ENCODE measurements around the gene MSTO1. TPM values are rescaled to one million over a fixed set of nuclear protein-coding genes. Genes with fewer than 3 reads are reported as not detected.
"Not testable (repeated sequence)": the region's sequence is repeated elsewhere in the genome, so short reads cannot be mapped to it uniquely, and the experiment has no call there.

Gene MSTO1
- total RNA-seq, 2 experiments from 2014 or later, result 59.6 to 63.4 TPM

- H3K36me3 Mint-ChIP-seq; H3K9me3 Mint-ChIP-seq; H3K4me3 Mint-ChIP-seq; DNase-seq; H3K4me1 Mint-ChIP-seq (ENCODE audit: low read depth); H3K27me3 Mint-ChIP-seq; H3K27ac Mint-ChIP-seq; POLR2A ChIA-PET: not testable (repeated sequence)
- intact Hi-C loops (cut with micrococcal nuclease), result loop anchor here (10.0 kb wide), 2 partner anchors 266 to 316 kb away; partner anchors contain the start of genes CLK2, HCN3 and RUSC1
- CTCF ChIA-PET, result interaction anchor here (2.3 kb wide), 1 partner anchor 340 kb away, joined by 7 read pairs; no protein-coding TSS in a partner anchor
These were observed 19.3 kb upstream of the MSTO1 start for GRCh38 chr1:155590516-155591247.

GRCh38 chr1:155591770-155592169 lies 18.2 kb upstream of the MSTO1 start:
- Mint-ChIP-seq H3K9me3 (no peaks in the 10 kb centered on the region), H3K27ac (no peak overlapping the region), H3K4me3 (no peak overlapping the region), H3K36me3 (no peaks in the 10 kb centered on the region), H3K4me1 (ENCODE audit: low read depth) (no peaks in the 10 kb centered on the region), H3K27me3 (no peaks in the 10 kb centered on the region)
- DNase-seq, result no peak
- POLR2A ChIA-PET, result interaction anchor here (0.6 kb wide), 1 partner anchor 339 kb away, joined by 3 read pairs; no protein-coding TSS in a partner anchor
- CTCF ChIA-PET, result interaction anchor here (0.6 to 2.3 kb wide), 7 partner anchors 14 to 385 kb away, joined by 3 to 7 read pairs (median 4); no protein-coding TSS in a partner anchor
- intact Hi-C loops (cut with micrococcal nuclease), result loop anchor here (2.0 to 10.0 kb wide), 3 partner anchors 267 to 341 kb away; partner anchors contain the start of genes CLK2, HCN3 and RUSC1

GRCh38 chr1:155595877-155596474 lies 14.0 kb upstream of the MSTO1 start:
- not testable (repeated sequence) for H3K4me1 Mint-ChIP-seq (ENCODE audit: low read depth); DNase-seq

GRCh38 chr1:155596864-155597263 lies 13.2 kb upstream of the MSTO1 start:
- DNase-seq, result no peak
- H3K36me3 Mint-ChIP-seq, result no peaks in the 10 kb centered on the region
- no peaks in the 10 kb centered on the region for H3K27me3 Mint-ChIP-seq
- intact Hi-C loops (cut with micrococcal nuclease), result loop anchor here (10.0 kb wide), 2 partner anchors 272 to 322 kb away; partner anchors contain the start of genes CLK2, HCN3 and RUSC1
- ChIA-PET POLR2A (interaction anchor here (0.7 kb wide), 1 partner anchor 16 kb away, joined by 4 read pairs; no protein-coding TSS in a partner anchor), CTCF (interaction anchor here (0.7 to 2.4 kb wide), 2 partner anchors 192 to 346 kb away, joined by 3 to 7 read pairs; no protein-coding TSS in a partner anchor)
- no peak overlapping the region for H3K27ac Mint-ChIP-seq
- H3K4me1 Mint-ChIP-seq (ENCODE audit: low read depth), result peaks cover 8% of the 10 kb centered on the region
- H3K4me3 Mint-ChIP-seq, result no peak overlapping the region
- H3K9me3 Mint-ChIP-seq, result no peaks in the 10 kb centered on the region

More at GRCh38 chr1:155595877-155596474, 14.0 kb upstream of the MSTO1 start:
- POLR2A ChIA-PET, result interaction anchor here (0.6 kb wide), 1 partner anchor 498 kb away, joined by 4 read pairs; no protein-coding TSS in a partner anchor
- H3K27ac Mint-ChIP-seq, H3K36me3 Mint-ChIP-seq, H3K9me3 Mint-ChIP-seq, H3K27me3 Mint-ChIP-seq, H3K4me3 Mint-ChIP-seq: not testable (repeated sequence)
- CTCF ChIA-PET, result interaction anchor here (2.4 kb wide), 1 partner anchor 345 kb away, joined by 7 read pairs; no protein-coding TSS in a partner anchor
- intact Hi-C loops (cut with micrococcal nuclease), result loop anchor here (10.0 kb wide), 2 partner anchors 271 to 321 kb away; partner anchors contain the start of genes CLK2, HCN3 and RUSC1

- POLR2A ChIA-PET, result interaction anchor here (0.6 kb wide), 1 partner anchor 463 kb away, joined by 4 read pairs; the partner anchor contains the start of gene SLC50A1
These were observed 11.1 kb upstream of the MSTO1 start for GRCh38 chr1:155598842-155599331.

GRCh38 chr1:155599828-155600572 lies 10.0 kb upstream of the MSTO1 start:
- POLR2A ChIA-PET; H3K27ac Mint-ChIP-seq; H3K36me3 Mint-ChIP-seq; H3K4me3 Mint-ChIP-seq; CTCF ChIA-PET; DNase-seq; H3K4me1 Mint-ChIP-seq (ENCODE audit: low read depth); H3K9me3 Mint-ChIP-seq; H3K27me3 Mint-ChIP-seq: not testable (repeated sequence)
- intact Hi-C loops (cut with micrococcal nuclease), result loop anchor here (10.0 kb wide), 2 partner anchors 275 to 325 kb away; partner anchors contain the start of genes CLK2, HCN3 and RUSC1

More at GRCh38 chr1:155598842-155599331, 11.1 kb upstream of the MSTO1 start:
- intact Hi-C loops (cut with micrococcal nuclease), result loop anchor here (10.0 kb wide), 2 partner anchors 274 to 324 kb away; partner anchors contain the start of genes CLK2, HCN3 and RUSC1
- Mint-ChIP-seq H3K4me1 (ENCODE audit: low read depth) (peaks cover 8% of the 10 kb centered on the region), H3K4me3 (peak overlapping the region; percentile 68), H3K27ac (peak overlapping the region; percentile 47), H3K9me3 (no peaks in the 10 kb centered on the region), H3K27me3 (no peaks in the 10 kb centered on the region), H3K36me3 (no peaks in the 10 kb centered on the region)
- no peak for DNase-seq
- CTCF ChIA-PET, result no interaction called here

GRCh38 chr1:155607708-155608107 lies 2.3 kb upstream of the MSTO1 start:
- Mint-ChIP-seq H3K27me3 (no peaks in the 10 kb centered on the region), H3K4me1 (ENCODE audit: low read depth) (peaks cover 4% of the 10 kb centered on the region), H3K4me3 (no peak overlapping the region), H3K36me3 (peaks cover 4% of the 10 kb centered on the region), H3K27ac (no peak overlapping the region), H3K9me3 (no peaks in the 10 kb centered on the region)
- peak; percentile 14 for DNase-seq
- intact Hi-C loops (cut with micrococcal nuclease), result no loop called here
- ChIA-PET CTCF (no interaction called here), POLR2A (no interaction called here)

GRCh38 chr1:155608888-155609225 lies 1.2 kb upstream of the MSTO1 start:
- ChIA-PET POLR2A (no interaction called here), CTCF (no interaction called here)
- Mint-ChIP-seq H3K27ac (no peak overlapping the region), H3K4me1 (ENCODE audit: low read depth) (peaks cover 5% of the 10 kb centered on the region), H3K9me3 (no peaks in the 10 kb centered on the region), H3K27me3 (no peaks in the 10 kb centered on the region), H3K36me3 (peaks cover 10% of the 10 kb centered on the region), H3K4me3 (peak overlapping the region; percentile 55)
- intact Hi-C loops (cut with micrococcal nuclease), result no loop called here
- DNase-seq, result no peak

GRCh38 chr1:155610257-155610647 lies 234 bp downstream of the MSTO1 start:
- DNase-seq; H3K9me3 Mint-ChIP-seq; H3K27ac Mint-ChIP-seq; H3K4me3 Mint-ChIP-seq; POLR2A ChIA-PET; intact Hi-C loops (cut with micrococcal nuclease); H3K4me1 Mint-ChIP-seq (ENCODE audit: low read depth); H3K27me3 Mint-ChIP-seq: not testable (repeated sequence)
- CTCF ChIA-PET, result interaction anchor here (1.0 kb wide), 1 partner anchor 287 kb away, joined by 4 read pairs; no protein-coding TSS in a partner anchor
- H3K36me3 Mint-ChIP-seq, result peaks cover 10% of the 10 kb centered on the region

GRCh38 chr1:155613226-155613625 lies 3.2 kb downstream of the MSTO1 start:
- H3K4me1 Mint-ChIP-seq (ENCODE audit: low read depth); H3K27me3 Mint-ChIP-seq; POLR2A ChIA-PET; H3K27ac Mint-ChIP-seq; intact Hi-C loops (cut with micrococcal nuclease); DNase-seq; H3K4me3 Mint-ChIP-seq; H3K9me3 Mint-ChIP-seq; CTCF ChIA-PET: not testable (repeated sequence)
- peaks cover 10% of the 10 kb centered on the region for H3K36me3 Mint-ChIP-seq

- Mint-ChIP-seq H3K36me3 (no peaks in the 10 kb centered on the region), H3K27me3 (no peaks in the 10 kb centered on the region), H3K4me1 (ENCODE audit: low read depth) (no peaks in the 10 kb centered on the region), H3K4me3 (no peak overlapping the region), H3K27ac (no peak overlapping the region), H3K9me3 (no peaks in the 10 kb centered on the region)
- intact Hi-C loops (cut with micrococcal nuclease), result no loop called here
- DNase-seq, result no peak
- POLR2A ChIA-PET, result no interaction called here
- CTCF ChIA-PET, result interaction anchor here (1.5 kb wide), 1 partner anchor 372 kb away, joined by 5 read pairs; no protein-coding TSS in a partner anchor
These were observed 12.2 kb downstream of the MSTO1 start for GRCh38 chr1:155622191-155622590.
